Progenitor cell of endocrine pancreas (in vitro differentiated cells): Measurements from ENCODE around the gene TCF12. TPM values are rescaled to one million over a fixed set of nuclear protein-coding genes. Genes with fewer than 3 reads are reported as not detected.

Experiments used
- DNase-seq: peaks from one replicate; pipeline ENCODE4 v3.0.0; 2021; ENCODE audit warnings: low spot score; ENCODE audit not compliant: unreplicated experiment
- H3K27ac Mint-ChIP-seq: 2 replicates; pipeline ENCODE4 v1.8.0; 2021; ENCODE audit warnings: mild to moderate bottlenecking, moderate library complexity, mixed read lengths
- H3K27me3 Mint-ChIP-seq: 2 replicates; pipeline ENCODE4 v1.8.0; 2021; ENCODE audit warnings: mixed read lengths
- H3K36me3 Mint-ChIP-seq: 2 replicates; pipeline ENCODE4 v1.8.0; 2022; ENCODE audit warnings: mixed read lengths; ENCODE audit not compliant: insufficient read depth
- H3K4me1 Mint-ChIP-seq: 2 replicates; pipeline ENCODE4 v1.8.0; 2021; ENCODE audit warnings: low read depth, mixed read lengths
- H3K4me3 Mint-ChIP-seq: 2 replicates; pipeline ENCODE4 v1.8.0; 2021; ENCODE audit warnings: low read depth, mild to moderate bottlenecking, moderate library complexity, mixed read lengths
- H3K9me3 Mint-ChIP-seq: 2 replicates; pipeline ENCODE4 v1.8.0; 2021; ENCODE audit warnings: low read depth, mixed read lengths
- CTCF ChIP-seq: fragments of 200-600 bp; sonication (generic); IDR thresholded peaks from one replicate; pipeline ENCODE4 v1.5.0; 2021; ENCODE audit warnings: antibody characterized with exemption, mild to moderate bottlenecking; ENCODE audit not compliant: unreplicated experiment
- total RNA-seq: library from RNA; stranded (reverse); gene quantifications from 2 replicates; pipeline ENCODE4 v1.2.1, GENCODE V29; 2021

TCF12 gene
- total RNA-seq, 1 donor from 2014 or later = 164 TPM

GRCh38 chr15:57319919-57320560 lies 401.6 kb downstream of the TCF12 start:
- no peak overlapping the region for H3K27ac Mint-ChIP-seq
- no peak for TF ChIP-seq CTCF
- DNase-seq = no peak
- H3K9me3 Mint-ChIP-seq = no peaks in the 10 kb centered on the region
- H3K36me3 Mint-ChIP-seq = no peaks in the 10 kb centered on the region
- no peak overlapping the region for H3K4me3 Mint-ChIP-seq
- H3K4me1 Mint-ChIP-seq = peaks cover 12% of the 10 kb centered on the region
- H3K27me3 Mint-ChIP-seq = no peaks in the 10 kb centered on the region

- Mint-ChIP-seq H3K27ac (no peak overlapping the region), H3K4me1 (peaks cover 15% of the 10 kb centered on the region), H3K9me3 (no peaks in the 10 kb centered on the region), H3K27me3 (no peaks in the 10 kb centered on the region), H3K36me3 (no peaks in the 10 kb centered on the region), H3K4me3 (no peak overlapping the region)
- TF ChIP-seq CTCF = no peak
- no peak for DNase-seq
Measured at GRCh38 chr15:57320631-57321220, 402.3 kb downstream of the TCF12 start.

GRCh38 chr15:57321485-57321884 lies 403.0 kb downstream of the TCF12 start:
- Mint-ChIP-seq H3K36me3 (no peaks in the 10 kb centered on the region), H3K4me3 (no peak overlapping the region), H3K9me3 (no peaks in the 10 kb centered on the region), H3K4me1 (peaks cover 15% of the 10 kb centered on the region), H3K27ac (no peak overlapping the region), H3K27me3 (no peaks in the 10 kb centered on the region)
- TF ChIP-seq CTCF = no peak
- no peak for DNase-seq

GRCh38 chr15:57321973-57322601 lies 403.6 kb downstream of the TCF12 start:
- peaks cover 15% of the 10 kb centered on the region for H3K4me1 Mint-ChIP-seq
- H3K9me3 Mint-ChIP-seq = no peaks in the 10 kb centered on the region
- no peak for TF ChIP-seq CTCF
- no peak for DNase-seq
- H3K27ac Mint-ChIP-seq = peak overlapping the region; percentile 35
- H3K4me3 Mint-ChIP-seq = no peak overlapping the region
- no peaks in the 10 kb centered on the region for H3K36me3 Mint-ChIP-seq
- no peaks in the 10 kb centered on the region for H3K27me3 Mint-ChIP-seq

- DNase-seq = no peak
- peak overlapping the region; percentile 35 for H3K27ac Mint-ChIP-seq
- H3K4me3 Mint-ChIP-seq = no peak overlapping the region
- peaks cover 19% of the 10 kb centered on the region for H3K4me1 Mint-ChIP-seq
- no peaks in the 10 kb centered on the region for H3K27me3 Mint-ChIP-seq
- H3K36me3 Mint-ChIP-seq = no peaks in the 10 kb centered on the region
- no peak for TF ChIP-seq CTCF
- H3K9me3 Mint-ChIP-seq = no peaks in the 10 kb centered on the region
Measured at GRCh38 chr15:57322602-57323250, 404.3 kb downstream of the TCF12 start.
